ENCODE measurements around the gene PABPC1L.

- no peak for TF ChIP-seq CTCF (IDR thresholded peaks at IDR 0.05 in 2 of 3, conservative IDR thresholded peaks at IDR 0.05 in 1 of 3; ENCODE audit: borderline replicate concordance in 1 of 3, insufficient read depth in 1 of 3, low read depth in 2 of 3, low read length in 2 of 3)
- no peak for TF ChIP-seq POLR2A (IDR thresholded peaks at IDR 0.05; ENCODE audit: borderline replicate concordance, extremely low read depth, insufficient read depth, insufficient read length)
- TF ChIP-seq ZNF274 (IDR thresholded peaks at IDR 0.05; ENCODE audit: low read depth, low read length), result no peak
- no peak for TF ChIP-seq ZFX (IDR thresholded peaks at IDR 0.05)
- TF ChIP-seq POLR2AphosphoS5 (IDR thresholded peaks at IDR 0.05; ENCODE audit: low read depth, low read length), result no peak
Observed at GRCh38 chr20:44983093-44983674, 73.3 kb downstream of the PABPC1L start.

Data from HCT116 (cell line).